Fibroblast of skin of left biceps (primary cell): Measurements from ENCODE around the gene RNPEPL1.

ENCODE experiments used
- DNase-seq, 2 experiments: peaks; one replicate each; pipeline ENCODE4 v3.0.0-alpha.2; 2013; ENCODE audit warnings: low read depth in 2 of 2

The RNPEPL1 gene

DNA sequence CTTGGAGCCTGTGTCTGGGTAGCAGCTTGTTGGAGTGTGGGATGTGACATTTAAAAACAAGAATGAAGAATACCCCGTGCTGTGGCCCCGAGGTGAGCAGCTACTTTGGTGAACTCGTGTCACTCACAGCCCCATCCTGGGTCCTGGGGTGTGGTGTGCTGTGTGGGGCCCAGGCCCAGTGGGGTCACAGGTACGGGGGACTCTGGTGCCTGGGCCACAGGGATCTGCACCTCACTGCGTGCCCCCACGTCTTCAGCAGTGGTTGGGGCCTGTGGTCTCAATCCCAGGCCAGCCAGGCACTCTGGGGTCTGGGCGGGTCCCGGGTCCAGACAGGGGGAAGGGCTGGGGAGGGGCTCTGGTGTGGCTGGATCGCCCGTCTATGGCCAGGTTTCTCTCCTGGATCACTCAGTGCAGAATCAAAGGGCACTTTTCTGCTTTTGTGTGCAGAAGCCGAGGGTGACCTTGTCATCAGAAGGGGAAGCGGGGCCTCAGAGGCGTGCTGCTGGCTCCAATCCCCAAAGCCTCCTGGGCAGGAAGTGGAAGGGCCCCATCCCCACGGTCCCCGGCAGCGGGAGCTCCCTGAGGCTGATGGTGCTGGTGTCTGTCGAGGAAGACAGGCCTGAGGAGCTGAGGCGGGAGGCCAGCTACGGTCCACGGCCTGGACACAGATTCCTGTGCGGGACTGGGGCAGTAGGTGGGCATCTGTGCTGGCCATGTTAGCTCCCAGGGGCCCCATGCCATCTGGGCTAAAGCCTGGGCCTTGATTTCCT is 58.4 kb downstream of the RNPEPL1 start:
- no peak for DNase-seq

DNA sequence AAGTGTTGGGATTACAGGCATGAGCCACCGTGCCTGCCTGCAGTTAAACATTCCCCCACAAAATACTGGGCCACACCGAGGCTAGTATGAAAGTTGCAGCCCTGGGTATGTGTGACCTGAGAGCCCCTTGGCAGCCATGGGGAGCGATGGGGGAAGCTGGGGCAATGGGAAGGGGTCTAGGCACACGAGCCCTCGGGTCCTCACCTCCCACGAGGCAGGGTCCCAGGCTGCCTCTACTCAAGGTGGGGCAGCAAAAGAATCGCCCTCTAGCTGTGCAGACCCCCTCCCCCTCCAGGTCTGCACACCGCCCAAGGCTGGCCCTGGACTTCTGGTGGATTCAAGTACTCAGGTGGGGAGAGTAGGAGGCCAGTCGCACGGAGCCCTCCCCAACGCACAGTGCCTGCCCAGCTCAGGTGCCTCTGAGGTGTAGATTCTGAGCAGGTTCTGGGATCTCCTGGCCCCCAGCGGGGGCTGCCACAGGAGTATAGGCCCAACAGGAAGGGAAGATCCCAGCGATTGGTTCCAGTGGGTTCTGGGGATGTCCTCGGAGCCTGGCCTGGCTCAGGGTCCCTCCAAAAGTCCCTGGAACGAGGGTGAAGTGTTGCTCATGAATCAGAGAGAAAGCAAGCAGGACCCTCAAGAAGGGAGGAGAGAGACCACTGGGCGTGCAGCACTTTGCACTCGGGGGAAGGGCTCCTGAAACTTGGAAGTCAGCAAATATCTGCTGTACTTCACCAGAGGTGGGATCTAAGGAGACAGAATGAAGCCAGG is 59.6 kb downstream of the RNPEPL1 start:
- no peak for DNase-seq

DNA sequence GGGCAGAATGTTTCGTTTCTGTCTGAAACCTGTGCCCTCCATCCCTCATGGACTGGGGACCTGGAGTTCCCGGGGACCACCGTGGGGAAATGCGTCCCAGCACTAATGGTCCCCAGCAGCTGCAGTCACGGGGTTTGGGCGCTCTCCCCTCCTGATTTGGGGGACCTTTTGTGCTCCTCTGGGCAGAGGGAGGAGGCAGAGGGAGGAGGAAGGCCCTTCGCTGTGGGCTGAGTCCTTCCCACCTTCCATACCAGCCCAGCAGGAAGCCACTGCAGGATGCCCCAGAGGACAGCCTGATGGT is 60.2 kb downstream of the RNPEPL1 start:
- DNase-seq = no peak

DNA sequence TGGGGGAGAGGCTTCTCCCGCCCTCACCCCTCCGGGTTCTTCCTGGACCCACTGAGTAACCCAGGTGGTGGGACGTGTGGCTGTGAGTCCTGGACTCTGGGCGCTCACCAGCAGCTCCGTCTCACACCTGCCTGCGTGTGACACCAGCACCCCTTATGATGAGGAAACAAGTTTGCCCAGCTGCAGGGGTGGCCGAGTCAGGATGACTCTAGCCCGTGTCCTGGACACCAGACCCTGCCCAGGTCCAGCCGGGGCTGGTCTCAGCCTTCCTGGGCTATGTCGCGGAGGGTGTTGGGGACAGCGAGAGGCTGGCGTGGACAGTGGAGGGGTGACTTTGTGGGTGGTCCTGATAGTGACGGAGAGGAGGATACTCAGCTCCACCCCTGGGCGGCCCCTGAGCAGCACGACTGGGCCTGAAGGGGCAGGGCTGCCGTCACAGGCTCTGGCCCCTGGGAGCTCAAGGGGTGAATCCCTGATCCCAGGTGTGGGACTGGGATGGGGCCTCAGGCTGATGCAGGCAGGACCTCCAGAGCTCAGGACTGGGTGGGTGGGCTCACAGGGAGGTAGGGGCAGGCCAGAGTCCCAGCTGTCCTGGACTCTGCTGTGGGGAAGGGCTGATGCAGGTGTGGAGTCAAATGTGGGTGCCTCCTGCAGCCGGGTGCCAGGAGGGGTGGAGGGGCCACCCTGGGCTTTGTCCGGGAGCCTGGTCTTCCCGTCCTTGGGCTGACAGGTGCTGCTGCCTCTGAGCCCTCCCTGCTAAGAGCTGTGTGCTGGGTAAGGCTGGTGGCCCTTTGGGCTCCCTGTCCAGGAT is 60.7 kb downstream of the RNPEPL1 start:
- no peak for DNase-seq

DNA sequence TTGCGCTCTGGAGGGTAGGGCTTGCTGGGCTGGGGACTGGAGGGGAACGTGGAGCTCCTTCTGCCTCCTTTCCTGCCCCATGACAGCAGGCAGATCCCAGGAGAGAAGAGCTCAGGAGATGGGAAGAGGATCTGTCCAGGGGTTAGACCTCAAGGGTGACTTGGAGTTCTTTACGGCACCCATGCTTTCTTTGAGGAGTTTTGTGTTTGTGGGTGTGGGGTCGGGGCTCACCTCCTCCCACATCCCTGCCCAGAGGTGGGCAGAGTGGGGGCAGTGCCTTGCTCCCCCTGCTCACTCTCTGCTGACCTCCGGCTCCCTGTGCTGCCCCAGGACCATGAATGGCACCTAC is 61.3 kb downstream of the RNPEPL1 start:
- no peak for DNase-seq

DNA sequence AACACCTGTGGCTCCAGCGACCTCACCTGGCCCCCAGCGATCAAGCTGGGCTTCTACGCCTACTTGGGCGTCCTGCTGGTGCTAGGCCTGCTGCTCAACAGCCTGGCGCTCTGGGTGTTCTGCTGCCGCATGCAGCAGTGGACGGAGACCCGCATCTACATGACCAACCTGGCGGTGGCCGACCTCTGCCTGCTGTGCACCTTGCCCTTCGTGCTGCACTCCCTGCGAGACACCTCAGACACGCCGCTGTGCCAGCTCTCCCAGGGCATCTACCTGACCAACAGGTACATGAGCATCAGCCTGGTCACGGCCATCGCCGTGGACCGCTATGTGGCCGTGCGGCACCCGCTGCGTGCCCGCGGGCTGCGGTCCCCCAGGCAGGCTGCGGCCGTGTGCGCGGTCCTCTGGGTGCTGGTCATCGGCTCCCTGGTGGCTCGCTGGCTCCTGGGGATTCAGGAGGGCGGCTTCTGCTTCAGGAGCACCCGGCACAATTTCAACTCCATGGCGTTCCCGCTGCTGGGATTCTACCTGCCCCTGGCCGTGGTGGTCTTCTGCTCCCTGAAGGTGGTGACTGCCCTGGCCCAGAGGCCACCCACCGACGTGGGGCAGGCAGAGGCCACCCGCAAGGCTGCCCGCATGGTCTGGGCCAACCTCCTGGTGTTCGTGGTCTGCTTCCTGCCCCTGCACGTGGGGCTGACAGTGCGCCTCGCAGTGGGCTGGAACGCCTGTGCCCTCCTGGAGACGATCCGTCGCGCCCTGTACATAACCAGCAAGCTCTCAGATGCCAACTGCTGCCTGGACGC is 61.9 kb downstream of the RNPEPL1 start:
- DNase-seq = no peak
